OCI-LY1 (cell line): ENCODE results near the gene MAGI1.

ENCODE experiments used
- CTCF ChIP-seq: fragments of 200-600 bp; sonication (generic), shearing (Covaris generic); IDR thresholded peaks from 2 replicates; pipeline ENCODE4 v1.5.1; 2017; ENCODE audit warnings: mild to moderate bottlenecking, antibody characterized with exemption, low read length, moderate library complexity, mixed read lengths
- EZH2 ChIP-seq: fragments of 200-600 bp; sonication (generic), shearing (Covaris generic); IDR thresholded peaks from 2 replicates; pipeline ENCODE4 v1.8.0; 2017; ENCODE audit warnings: borderline replicate concordance, mixed run types, mild to moderate bottlenecking, antibody characterized with exemption, low read length, moderate library complexity, mixed read lengths

GRCh38 chr3:65749066-65749465 lies 289.7 kb downstream of the MAGI1 start:
- TF ChIP-seq CTCF (no peak), EZH2 (no peak)
